GM12891 (cell line): ENCODE measurements around the gene EID2.

Source experiments
- POLR2A ChIP-seq: IDR thresholded peaks from 2 replicates; pipeline ENCODE4 v1.6.1; 2011; ENCODE audit warnings: low read depth, low read length, control low read depth
- POLR2AphosphoS5 ChIP-seq: IDR thresholded peaks from 2 replicates; pipeline ENCODE4 v1.6.1; 2011; ENCODE audit warnings: low read depth, low read length, control low read depth
- TAF1 ChIP-seq: IDR thresholded peaks from 2 replicates; pipeline ENCODE4 v1.6.1; 2011; ENCODE audit warnings: low read depth, low read length, control low read depth

DNA sequence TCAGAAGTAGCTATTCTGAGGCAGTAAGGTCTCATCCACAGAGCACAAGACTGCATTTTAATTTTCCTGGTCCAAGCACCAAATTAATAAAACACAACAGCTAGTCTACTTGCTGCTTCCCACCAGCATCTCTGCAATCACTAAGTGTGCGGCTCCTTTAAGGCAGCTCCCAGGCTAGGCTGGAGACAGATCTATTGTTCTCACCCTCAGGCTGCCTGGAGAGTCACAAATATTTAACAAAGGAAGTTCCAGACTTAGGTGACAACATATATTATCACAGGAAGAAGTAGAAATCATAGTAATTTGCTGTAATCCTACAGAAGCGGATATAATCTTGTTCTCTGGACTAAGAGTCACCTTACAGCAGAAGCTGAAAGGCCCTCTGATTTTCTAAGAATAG is 2.2 kb upstream of the EID2 start:
- no peak for TF ChIP-seq TAF1
- no peak for TF ChIP-seq POLR2A
- no peak for TF ChIP-seq POLR2AphosphoS5
